ENCODE results near the gene RSRP1.
"Not testable (repeated sequence)": the region's sequence is repeated elsewhere in the genome, so short reads cannot be mapped to it uniquely, and the experiment has no call there.

The RSRP1 gene

DNA sequence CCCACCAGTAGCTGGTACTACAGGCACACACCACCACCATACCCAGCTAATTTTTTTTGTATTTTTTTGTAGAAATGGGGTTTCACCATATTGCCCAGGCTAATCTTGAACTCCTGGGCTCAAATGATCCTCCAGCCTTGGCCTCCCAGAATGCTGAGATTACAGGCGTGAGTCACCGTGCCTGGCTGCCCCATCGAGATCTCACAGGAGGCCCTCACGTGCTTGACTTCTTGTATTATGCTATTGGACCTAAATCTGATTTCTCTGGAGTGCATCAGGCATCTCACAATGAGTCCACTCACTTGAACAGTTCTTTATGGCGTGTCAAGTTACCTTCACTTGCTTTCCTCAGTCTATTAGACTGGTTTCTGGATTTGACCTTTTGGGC is 9.3 kb upstream of the RSRP1 start:
- no peak for DNase-seq (ENCODE audit: low spot score)

- DNase-seq (ENCODE audit: low spot score) = no peak
Observed at GRCh38 chr1:25255706-25256577, 8.7 kb upstream of the RSRP1 start.

GRCh38 chr1:25253911-25254310 is 6.7 kb upstream of the RSRP1 start:
- DNase-seq (ENCODE audit: low spot score) = no peak

- no peak for DNase-seq (ENCODE audit: low spot score)
Observed at GRCh38 chr1:25247829-25248754, 838 bp upstream of the RSRP1 start.

GRCh38 chr1:25246600-25247023 is 642 bp downstream of the RSRP1 start:
- peak; percentile 77 for DNase-seq (ENCODE audit: low spot score)

DNA sequence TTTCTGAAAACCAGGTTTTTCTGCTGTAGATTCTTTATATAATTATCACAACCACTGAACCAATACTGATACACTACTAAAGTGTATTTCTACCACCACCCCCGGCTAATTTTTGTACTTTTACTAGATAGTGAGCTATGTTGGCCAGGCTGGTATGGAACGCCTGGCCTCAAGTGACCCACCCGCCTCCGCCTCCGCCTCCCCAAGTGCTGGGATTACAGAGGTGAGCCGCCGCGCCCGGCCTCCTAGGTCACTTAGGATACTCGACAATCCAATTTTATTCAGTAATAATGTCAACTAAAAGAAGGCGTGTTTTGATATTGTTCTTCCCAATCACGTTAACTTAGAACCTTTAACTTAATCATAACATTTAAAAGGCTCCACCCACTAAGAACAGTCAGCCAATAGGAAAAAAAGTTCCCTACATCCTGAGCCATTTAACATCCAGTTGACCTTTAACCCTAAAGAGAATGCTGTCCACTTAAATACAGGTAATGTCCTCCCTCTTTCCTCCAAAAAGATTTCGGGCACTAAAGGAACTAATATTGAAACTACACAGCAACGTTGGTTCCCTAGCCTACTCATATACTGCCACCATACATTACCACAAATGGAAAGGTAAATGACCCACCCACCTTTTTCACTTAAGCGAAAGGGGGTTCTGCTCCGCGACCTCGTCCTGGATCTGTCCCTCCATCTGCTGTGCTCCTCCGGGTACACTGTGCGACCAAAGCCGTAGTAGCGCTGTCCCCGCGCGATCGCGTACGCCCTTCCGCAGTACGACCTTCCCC is 1.2 kb downstream of the RSRP1 start:
- no peak for DNase-seq (ENCODE audit: low spot score)

DNA sequence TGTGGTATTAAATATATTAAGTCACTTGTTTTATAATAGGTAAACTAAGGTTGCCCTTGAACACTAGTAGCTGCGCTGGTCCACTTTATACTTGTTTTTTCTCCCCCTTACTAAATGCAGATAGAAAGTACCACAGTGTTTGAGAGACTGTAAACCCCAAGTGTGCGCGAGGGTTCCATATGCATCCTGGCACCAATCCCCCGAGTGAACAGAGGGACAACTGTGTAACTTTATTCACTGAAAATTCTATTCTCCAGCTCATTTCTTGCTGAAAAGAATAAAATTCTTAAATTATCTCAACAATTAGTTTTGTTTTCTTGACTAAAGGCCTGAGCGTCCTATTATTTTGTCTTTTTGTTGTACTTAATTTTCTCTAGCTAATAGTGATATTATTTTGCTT is 1.9 kb downstream of the RSRP1 start:
- no peak for DNase-seq (ENCODE audit: low spot score)

DNA sequence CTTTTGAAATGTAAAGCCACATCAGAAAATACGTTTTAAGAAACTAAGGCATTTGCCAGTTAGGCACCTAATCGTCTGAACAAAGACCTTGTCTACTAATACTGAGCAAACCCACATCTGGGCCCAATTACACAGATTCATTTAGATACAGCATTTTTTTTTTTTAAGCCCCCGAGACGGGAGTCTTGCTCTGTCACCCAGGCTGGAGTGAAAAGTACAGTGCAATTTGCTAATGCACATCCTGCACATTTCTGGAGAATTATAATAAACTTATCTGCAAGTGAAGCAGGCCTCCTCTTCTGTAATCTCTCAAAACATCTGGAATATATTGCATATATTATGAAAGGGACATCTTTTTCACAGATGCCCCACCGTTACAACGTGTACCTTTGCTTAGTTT is 3.3 kb downstream of the RSRP1 start:
- DNase-seq (ENCODE audit: low spot score) = no peak

DNA sequence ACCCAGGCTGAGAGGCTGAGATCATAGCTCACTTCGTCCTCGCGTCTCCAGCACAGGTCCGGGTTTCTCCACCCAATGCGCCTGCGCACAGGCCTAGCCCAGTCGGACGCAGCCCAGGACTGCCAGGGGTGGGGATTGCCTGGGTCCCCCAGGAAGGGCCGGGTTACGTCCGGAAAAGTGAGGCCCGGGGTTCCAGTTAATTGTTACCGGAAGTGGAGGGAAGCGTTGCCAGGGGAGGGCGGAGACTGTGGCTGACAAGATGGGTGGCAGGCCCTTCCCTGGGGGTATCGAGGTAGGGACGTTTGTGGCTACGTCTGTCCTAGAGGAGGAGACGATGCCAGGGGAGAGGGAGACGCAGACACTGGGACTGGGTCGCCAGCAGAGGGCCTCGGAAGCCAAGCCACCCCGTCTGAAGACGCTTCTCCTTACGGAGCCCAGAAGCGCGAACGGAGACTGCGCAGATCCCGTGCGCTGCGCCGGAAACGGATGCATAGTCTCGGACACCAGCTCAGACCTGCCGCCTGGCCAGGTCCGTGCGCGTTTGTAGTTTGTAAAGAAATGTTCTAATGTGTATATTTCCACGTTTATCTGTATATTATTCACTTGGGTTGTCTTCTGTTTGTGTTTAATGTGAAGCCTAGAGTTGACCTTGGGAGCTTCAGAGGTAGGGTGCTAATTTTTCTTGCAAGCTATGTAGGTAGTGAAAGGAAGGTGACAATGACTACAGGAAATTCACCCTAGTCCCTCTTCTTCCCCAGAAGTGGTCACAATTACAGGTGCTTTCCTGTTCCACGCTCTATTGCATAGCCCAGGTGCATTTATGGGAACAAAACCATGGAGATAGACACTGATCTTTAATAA is 7.3 kb downstream of the RSRP1 start:
- peak; percentile 89 for DNase-seq (ENCODE audit: low spot score)

DNA sequence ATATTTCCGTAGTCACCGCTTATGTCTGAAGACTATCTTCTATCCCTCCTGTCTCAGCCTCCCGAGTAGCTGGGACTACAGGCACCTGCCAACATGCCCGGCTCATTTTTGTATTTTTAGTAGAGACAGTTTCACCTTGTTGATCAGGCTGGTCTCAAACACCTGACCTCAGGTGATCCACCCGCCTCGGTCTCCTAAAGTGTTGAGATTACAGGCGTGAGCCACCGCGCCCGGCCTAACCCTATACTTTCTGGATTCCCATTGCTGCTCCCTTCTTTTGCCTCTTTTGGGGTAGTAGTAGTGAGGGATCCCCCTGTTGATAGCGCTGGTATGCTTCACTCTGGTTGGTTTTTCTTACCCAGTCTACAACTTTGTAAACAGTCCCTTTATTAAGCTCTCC is 9.2 kb downstream of the RSRP1 start:
- no peak for DNase-seq (ENCODE audit: low spot score)

GRCh38 chr1:25236261-25236660 is 11.0 kb downstream of the RSRP1 start:
- not testable (repeated sequence) for DNase-seq (ENCODE audit: low spot score)

DNA sequence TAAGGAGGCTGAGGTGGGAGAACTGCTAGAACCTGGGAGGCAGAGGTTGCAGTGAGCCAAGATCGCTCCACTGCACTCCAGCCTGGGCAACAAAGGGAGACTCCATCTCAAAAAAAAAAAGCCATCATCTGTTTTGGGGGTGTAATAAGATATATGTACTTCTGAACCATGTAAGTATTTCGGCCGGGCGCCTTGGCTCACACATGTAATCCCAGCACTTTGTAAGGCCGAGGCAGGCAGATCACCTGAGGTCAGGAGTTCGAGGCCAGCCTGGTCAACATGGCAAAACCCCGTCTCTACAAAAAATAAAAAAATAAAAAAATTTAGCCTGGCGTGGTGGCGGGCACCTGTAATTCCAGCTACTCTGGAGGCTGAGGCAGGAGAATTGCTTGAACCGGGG is 11.8 kb downstream of the RSRP1 start:
- DNase-seq (ENCODE audit: low spot score) = not testable (repeated sequence)

GRCh38 chr1:25232866-25233784 is 14.1 kb downstream of the RSRP1 start:
- peak; percentile 78 for DNase-seq (ENCODE audit: low spot score)

DNA sequence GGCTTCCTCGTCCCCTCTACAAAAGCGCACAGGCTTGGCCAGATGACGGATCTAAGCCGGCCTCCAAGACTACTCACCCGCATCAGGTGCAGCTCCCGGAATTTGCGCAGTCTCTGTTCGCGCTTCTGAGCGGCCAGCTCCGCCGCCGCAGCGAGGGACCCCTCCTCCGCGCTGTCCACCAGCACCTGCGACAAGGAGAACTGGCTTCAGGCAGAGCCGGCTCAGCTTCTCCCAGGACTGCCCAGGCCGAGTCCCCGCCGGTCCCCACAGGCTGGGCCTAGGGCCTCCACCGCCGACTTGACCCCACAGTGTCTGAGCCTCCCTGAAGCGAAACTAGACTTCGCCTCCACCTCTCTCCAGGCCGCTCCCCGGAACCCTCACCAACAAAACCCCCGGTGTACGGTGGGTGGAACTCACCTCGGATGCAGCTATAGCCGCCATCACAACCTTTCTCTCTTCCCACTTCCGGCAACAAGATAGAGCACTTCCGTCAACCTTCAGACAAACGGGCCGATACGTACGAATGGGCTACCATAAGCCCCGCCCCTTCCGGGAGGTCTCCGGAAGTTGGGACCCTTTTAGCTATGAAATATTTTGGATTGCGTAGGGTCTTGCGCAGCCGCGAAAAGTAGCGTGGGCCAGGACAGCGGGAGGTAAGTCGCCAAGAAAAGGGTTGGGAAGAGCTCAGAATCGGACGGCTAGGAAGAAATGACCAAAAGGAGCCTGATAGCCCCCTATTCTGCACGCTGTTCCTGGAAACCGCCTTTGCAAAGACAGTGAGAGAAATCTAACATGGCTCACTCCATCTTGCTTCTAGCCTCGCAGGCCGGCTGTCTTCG is 15.0 kb downstream of the RSRP1 start, which contains the start of gene SYF2:
Gene SYF2 (minus strand): TSS at position 476 of the 839 bp plus-strand sequence. CDS start 35 bp downstream, at position 441.
- peak; percentile 90 for DNase-seq (ENCODE audit: low spot score)

DNA sequence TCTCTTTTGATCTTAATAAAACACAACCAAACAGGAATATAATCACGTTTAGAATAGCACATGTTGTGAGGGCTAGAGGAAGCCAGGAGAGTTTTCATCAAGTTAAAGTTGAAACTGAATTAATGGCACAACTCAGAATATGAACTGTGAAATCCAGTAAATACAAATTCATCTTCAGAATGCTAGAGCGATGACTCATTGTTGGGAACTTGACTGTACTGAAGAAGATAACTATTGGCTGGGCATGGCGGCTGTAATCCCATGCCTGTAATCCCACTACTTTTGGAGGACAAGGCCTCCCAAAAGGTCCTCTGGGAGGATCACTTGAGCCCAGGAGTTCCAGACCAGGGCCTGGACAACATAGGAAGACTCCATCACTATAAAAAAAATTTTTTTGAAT is 23.8 kb downstream of the RSRP1 start:
- no peak for DNase-seq (ENCODE audit: low spot score)

GRCh38 chr1:25222606-25223005 is 24.6 kb downstream of the RSRP1 start:
- DNase-seq (ENCODE audit: low spot score) = no peak

DNA sequence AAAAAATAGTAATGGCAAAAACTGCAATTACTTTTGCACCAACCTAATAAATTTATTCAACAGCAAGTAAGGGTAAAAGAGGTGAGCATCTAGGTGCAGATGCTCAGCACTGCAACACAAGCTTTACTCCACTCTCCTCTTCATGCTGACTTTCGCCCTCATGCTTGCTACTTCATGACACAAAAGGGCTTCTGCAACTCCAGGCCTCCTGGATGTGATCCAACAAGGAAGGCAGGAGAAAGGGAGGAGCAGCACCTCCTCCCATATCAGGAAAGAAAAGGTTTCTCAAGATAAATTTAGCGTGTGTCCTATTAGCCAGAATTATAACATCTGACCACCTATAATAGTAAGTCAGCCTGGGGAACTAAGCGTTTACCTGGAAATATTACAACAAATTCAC is 26.6 kb downstream of the RSRP1 start:
- DNase-seq (ENCODE audit: low spot score) = no peak

DNA sequence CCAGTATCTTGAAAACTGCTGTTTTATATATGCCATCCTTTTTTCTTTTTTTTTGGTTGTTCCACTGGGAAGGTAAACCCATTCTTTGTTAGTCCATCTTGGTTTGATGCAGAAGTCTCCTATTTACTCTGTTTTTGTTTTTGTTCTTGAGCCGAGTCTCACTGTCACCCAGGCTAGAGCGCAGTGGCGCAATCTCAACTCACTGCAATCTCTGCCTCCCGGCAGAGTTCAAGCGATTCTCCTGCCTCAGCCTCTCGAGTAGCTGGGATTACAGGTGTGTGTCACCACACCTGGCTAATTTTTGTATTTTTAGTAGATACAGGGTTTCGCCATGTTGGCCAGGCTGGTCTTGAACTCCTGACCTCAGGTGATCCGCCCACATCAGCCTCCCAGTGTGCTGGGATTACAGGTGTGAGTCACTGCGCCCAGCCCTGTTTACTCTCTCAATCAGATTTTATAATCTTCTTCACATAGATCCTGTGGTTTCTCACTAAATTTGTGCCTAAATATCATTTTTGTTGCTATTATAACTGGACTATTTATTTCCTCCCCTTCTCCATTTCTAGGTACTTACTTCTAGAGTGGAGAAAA is 27.5 kb downstream of the RSRP1 start:
- DNase-seq (ENCODE audit: low spot score) = no peak

Data from ecto neural progenitor cell (in vitro differentiated cells).